Measurements from ENCODE around the gene RGS8. TPM values are rescaled to one million over a fixed set of nuclear protein-coding genes. Genes with fewer than 3 reads are reported as not detected.

The RGS8 gene
- total RNA-seq, 1 experiment from 2014 or later = not detected

GRCh38 chr1:182687361-182687760 lies 3.0 kb upstream of the RGS8 start:
- BruUV-seq (replicated peaks) = no TSS peak
- Mint-ChIP-seq H3K9me3 (ENCODE audit: unreplicated experiment) (peaks cover 7% of the 10 kb centered on the region), H3K27ac (ENCODE audit: low read depth, unreplicated experiment) (no peak overlapping the region), H3K27me3 (ENCODE audit: insufficient read depth, unreplicated experiment) (no peaks in the 10 kb centered on the region), H3K4me3 (ENCODE audit: unreplicated experiment) (no peak overlapping the region), H3K36me3 (ENCODE audit: insufficient read depth, unreplicated experiment) (peaks cover 6% of the 10 kb centered on the region), H3K4me1 (ENCODE audit: insufficient read depth, unreplicated experiment) (no peaks in the 10 kb centered on the region)
- ChIA-PET CTCF (interaction anchor here (0.7 kb wide), 1 partner anchor 1694 kb away, joined by 5 read pairs; no protein-coding TSS in a partner anchor), POLR2A (no interaction called here)
- intact Hi-C loops (cut with micrococcal nuclease) = no loop called here
- TF ChIP-seq CTCF (IDR thresholded peaks at IDR 0.05; ENCODE audit: unreplicated experiment) = no peak
- no peak for DNase-seq (ENCODE audit: unreplicated experiment)

DNA sequence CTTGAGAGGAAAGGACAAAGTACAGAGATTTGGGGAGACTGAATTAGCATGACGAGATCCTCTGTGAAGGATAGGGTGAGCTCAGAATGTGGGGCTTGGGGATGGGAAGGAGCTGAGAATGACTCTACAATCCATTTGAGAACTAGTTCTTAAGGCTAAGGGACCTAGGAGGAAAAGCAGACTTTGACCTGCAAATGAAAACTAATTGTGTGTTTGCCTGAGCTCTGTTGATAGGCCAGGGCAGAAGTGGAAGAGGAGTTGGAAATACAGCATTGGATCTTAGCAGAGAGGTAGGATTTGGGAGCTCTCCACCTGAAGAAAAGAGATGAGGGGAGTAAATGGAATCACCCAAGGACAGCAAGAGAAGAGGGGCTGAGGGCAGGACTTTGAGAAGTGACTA lies 2.1 kb upstream of the RGS8 start:
- peaks cover 7% of the 10 kb centered on the region for H3K9me3 Mint-ChIP-seq (ENCODE audit: unreplicated experiment)
- no TSS peak for BruUV-seq (replicated peaks)
- no peak overlapping the region for H3K27ac Mint-ChIP-seq (ENCODE audit: low read depth, unreplicated experiment)
- peaks cover 6% of the 10 kb centered on the region for H3K36me3 Mint-ChIP-seq (ENCODE audit: insufficient read depth, unreplicated experiment)
- H3K4me1 Mint-ChIP-seq (ENCODE audit: insufficient read depth, unreplicated experiment) = peaks cover 1% of the 10 kb centered on the region
- no peak overlapping the region for H3K4me3 Mint-ChIP-seq (ENCODE audit: unreplicated experiment)
- intact Hi-C loops (cut with micrococcal nuclease) = no loop called here
- TF ChIP-seq CTCF (IDR thresholded peaks at IDR 0.05; ENCODE audit: unreplicated experiment) = no peak
- ChIA-PET CTCF (no interaction called here), POLR2A (interaction anchor here (0.6 to 0.8 kb wide), 2 partner anchors 19 to 31 kb away, joined by 3 to 7 read pairs; no protein-coding TSS in a partner anchor)
- H3K27me3 Mint-ChIP-seq (ENCODE audit: insufficient read depth, unreplicated experiment) = no peaks in the 10 kb centered on the region
- DNase-seq (ENCODE audit: unreplicated experiment) = no peak

DNA sequence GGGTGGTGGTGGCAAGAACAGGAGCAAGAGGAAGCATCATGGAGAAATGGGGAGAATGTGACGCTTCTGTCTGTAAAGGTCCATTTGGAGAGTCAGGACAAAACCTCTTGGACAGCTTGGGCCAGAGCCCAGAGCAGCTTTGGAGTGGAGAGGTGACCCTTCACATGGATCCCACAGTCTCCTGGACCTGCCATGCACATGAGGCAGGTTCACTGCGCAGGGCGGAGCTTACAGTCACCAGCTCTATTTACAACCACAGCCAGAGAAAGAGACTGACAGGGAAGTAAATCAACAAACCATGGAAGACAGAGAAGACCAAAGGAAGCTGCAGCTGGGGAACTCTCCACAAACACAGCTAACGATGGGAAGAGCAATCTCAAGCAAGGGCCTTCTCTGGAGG lies 828 bp upstream of the RGS8 start:
- intact Hi-C loops (cut with micrococcal nuclease) = no loop called here
- no peaks in the 10 kb centered on the region for H3K36me3 Mint-ChIP-seq (ENCODE audit: insufficient read depth, unreplicated experiment)
- POLR2A ChIA-PET = interaction anchor here (0.6 kb wide), 1 partner anchor 14 kb away, joined by 4 read pairs; no protein-coding TSS in a partner anchor
- H3K27ac Mint-ChIP-seq (ENCODE audit: low read depth, unreplicated experiment) = no peak overlapping the region
- no peak for DNase-seq (ENCODE audit: unreplicated experiment)
- no peak for TF ChIP-seq CTCF (IDR thresholded peaks at IDR 0.05; ENCODE audit: unreplicated experiment)
- CTCF ChIA-PET = interaction anchor here (0.6 kb wide), 1 partner anchor 108 kb away, joined by 3 read pairs; no protein-coding TSS in a partner anchor
- BruUV-seq (replicated peaks) = no TSS peak
- H3K4me1 Mint-ChIP-seq (ENCODE audit: insufficient read depth, unreplicated experiment) = peaks cover 13% of the 10 kb centered on the region
- no peaks in the 10 kb centered on the region for H3K9me3 Mint-ChIP-seq (ENCODE audit: unreplicated experiment)
- no peak overlapping the region for H3K4me3 Mint-ChIP-seq (ENCODE audit: unreplicated experiment)
- no peaks in the 10 kb centered on the region for H3K27me3 Mint-ChIP-seq (ENCODE audit: insufficient read depth, unreplicated experiment)

DNA sequence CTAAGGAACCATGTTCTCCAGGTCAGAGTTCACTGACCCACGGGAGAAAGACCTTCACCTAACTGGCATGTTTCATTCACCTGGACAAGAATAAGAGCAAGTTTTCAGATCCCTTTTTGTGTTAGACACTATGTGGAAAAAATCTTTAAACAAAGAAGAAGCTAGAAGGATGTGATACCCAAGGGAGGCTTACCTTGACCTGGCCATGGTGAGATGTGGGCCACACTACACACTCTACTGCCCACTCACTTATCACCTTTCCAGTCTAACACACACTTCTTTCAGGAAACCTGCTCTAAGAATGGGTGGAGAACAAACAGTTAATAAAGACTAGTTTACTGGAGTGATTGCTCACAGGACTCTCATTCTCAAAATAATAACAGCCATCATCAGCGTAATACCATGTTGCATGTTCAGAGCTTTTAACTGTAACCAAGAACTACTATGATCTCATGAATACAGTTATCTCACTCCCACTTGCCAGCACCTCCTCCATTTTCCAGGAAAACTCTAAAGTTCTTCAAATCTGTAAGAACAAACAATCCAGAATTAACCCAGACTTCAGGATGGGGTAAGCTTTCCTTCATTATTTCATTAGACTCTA lies 1.4 kb downstream of the RGS8 start:
- BruUV-seq (replicated peaks) = no TSS peak
- H3K4me3 Mint-ChIP-seq (ENCODE audit: unreplicated experiment) = no peak overlapping the region

More for the DNA sequence above, 1.4 kb downstream of the RGS8 start:
- no peaks in the 10 kb centered on the region for H3K36me3 Mint-ChIP-seq (ENCODE audit: insufficient read depth, unreplicated experiment)
- TF ChIP-seq CTCF (IDR thresholded peaks at IDR 0.05; ENCODE audit: unreplicated experiment) = no peak
- intact Hi-C loops (cut with micrococcal nuclease) = loop anchor here (5.0 kb wide), 1 partner anchor 81 kb away; the partner anchor contains the start of gene RGS16
- no peak for DNase-seq (ENCODE audit: unreplicated experiment)
- CTCF ChIA-PET = interaction anchor here (0.8 to 1.8 kb wide), 4 partner anchors 10 to 102 kb away, joined by 3 to 5 read pairs (median 4); no protein-coding TSS in a partner anchor
- H3K4me1 Mint-ChIP-seq (ENCODE audit: insufficient read depth, unreplicated experiment) = peaks cover 29% of the 10 kb centered on the region
- H3K27ac Mint-ChIP-seq (ENCODE audit: low read depth, unreplicated experiment) = no peak overlapping the region
- POLR2A ChIA-PET = no interaction called here
- no peaks in the 10 kb centered on the region for H3K9me3 Mint-ChIP-seq (ENCODE audit: unreplicated experiment)
- no peaks in the 10 kb centered on the region for H3K27me3 Mint-ChIP-seq (ENCODE audit: insufficient read depth, unreplicated experiment)
